Hematopoietic multipotent progenitor cell treated with erythropoietin and hydrocortisone succinate and interleukin-3 and kit ligand, for 17 days (in vitro differentiated cells): ENCODE results near the gene MED31.
A peak's percentile ranks its signal among the peaks of the same experiment; 100 is the strongest.
"Not testable (repeated sequence)": the region's sequence is repeated elsewhere in the genome, so short reads cannot be mapped to it uniquely, and the experiment has no call there.

ENCODE experiments used
- DNase-seq: peaks from one replicate; pipeline ENCODE4 v3.0.0-alpha.2; 2015; ENCODE audit warnings: low spot score

MED31 gene

GRCh38 chr17:6677158-6677831 lies 25.9 kb upstream of the MED31 start:
- no peak for DNase-seq

- DNase-seq = no peak
Measured at GRCh38 chr17:6676802-6677157, 25.4 kb upstream of the MED31 start.

- DNase-seq = peak; percentile 61
Measured at GRCh38 chr17:6675201-6675825, 23.9 kb upstream of the MED31 start.

- DNase-seq = no peak
Measured at GRCh38 chr17:6674586-6674985, 23.2 kb upstream of the MED31 start.

- no peak for DNase-seq
Measured at GRCh38 chr17:6671431-6671830, 20.0 kb upstream of the MED31 start.

GRCh38 chr17:6670999-6671398 lies 19.6 kb upstream of the MED31 start:
- DNase-seq = no peak

- DNase-seq = no peak
Measured at GRCh38 chr17:6670571-6670970, 19.2 kb upstream of the MED31 start.

- no peak for DNase-seq
Measured at GRCh38 chr17:6669479-6670212, 18.2 kb upstream of the MED31 start.

GRCh38 chr17:6668727-6669425 lies 17.5 kb upstream of the MED31 start:
- no peak for DNase-seq

- DNase-seq = no peak
Measured at GRCh38 chr17:6668219-6668618, 16.8 kb upstream of the MED31 start.

GRCh38 chr17:6667516-6667915 lies 16.1 kb upstream of the MED31 start:
- no peak for DNase-seq

- DNase-seq = no peak
Measured at GRCh38 chr17:6666557-6666956, 15.2 kb upstream of the MED31 start.

GRCh38 chr17:6666077-6666521 lies 14.7 kb upstream of the MED31 start:
- peak; percentile 71 for DNase-seq

- not testable (repeated sequence) for DNase-seq
Measured at GRCh38 chr17:6663200-6663599, 11.8 kb upstream of the MED31 start.

GRCh38 chr17:6661464-6661848 lies 10.1 kb upstream of the MED31 start:
- no peak for DNase-seq

- DNase-seq = no peak
Measured at GRCh38 chr17:6660805-6661463, 9.5 kb upstream of the MED31 start.

GRCh38 chr17:6660101-6660500 lies 8.7 kb upstream of the MED31 start:
- no peak for DNase-seq

GRCh38 chr17:6658411-6658810 lies 7.0 kb upstream of the MED31 start:
- not testable (repeated sequence) for DNase-seq

GRCh38 chr17:6657633-6658287 lies 6.4 kb upstream of the MED31 start:
- no peak for DNase-seq

- not testable (repeated sequence) for DNase-seq
Measured at GRCh38 chr17:6656797-6657632, 5.6 kb upstream of the MED31 start.
